MCF 10A (cell line): ENCODE data around the gene INTS6L. TPM values are rescaled to one million over a fixed set of nuclear protein-coding genes. Genes with fewer than 3 reads are reported as not detected.

ENCODE experiments used
- BruUV-seq: library from RNA; stranded (reverse); fragments of 400-500 nt; replicated peaks from 2 replicates; lab custom pipeline; 2021; lab: Mats Ljungman, UMichigan
- CTCF ChIA-PET: fragments of 300-600 bp; sonication (Branson Sonifier 250); formaldehyde crosslinking; extraction: SDS; loops from one replicate; lab custom pipeline; 2021; ENCODE audit warnings: antibody characterized with exemption, inconsistent platforms; lab: Yijun Ruan, JAX
- POLR2A ChIA-PET: fragments of 300-600, 350-650 bp; sonication (Branson Sonifier 250); formaldehyde crosslinking; extraction: SDS; loops from one replicate; lab custom pipeline; 2020; ENCODE audit warnings: antibody characterized with exemption, inconsistent platforms; lab: Yijun Ruan, JAX
- DNase-seq: peaks from one replicate; pipeline ENCODE4 v3.0.0-alpha.2; 2018; ENCODE audit not compliant: unreplicated experiment
- H3K27ac Mint-ChIP-seq: one replicate; pipeline ENCODE4 v1.8.0; 2022; ENCODE audit warnings: mild to moderate bottlenecking, low read depth, mixed read lengths; ENCODE audit not compliant: unreplicated experiment
- H3K27me3 Mint-ChIP-seq: one replicate; pipeline ENCODE4 v1.8.0; 2022; ENCODE audit warnings: mixed read lengths; ENCODE audit not compliant: insufficient read depth, unreplicated experiment
- H3K36me3 Mint-ChIP-seq: one replicate; pipeline ENCODE4 v1.8.0; 2022; ENCODE audit warnings: mild to moderate bottlenecking, moderate library complexity, mixed read lengths; ENCODE audit not compliant: insufficient read depth, unreplicated experiment
- H3K4me1 Mint-ChIP-seq: one replicate; pipeline ENCODE4 v1.8.0; 2022; ENCODE audit warnings: mixed read lengths; ENCODE audit not compliant: insufficient read depth, unreplicated experiment
- H3K4me3 Mint-ChIP-seq: one replicate; pipeline ENCODE4 v1.8.0; 2022; ENCODE audit warnings: mild to moderate bottlenecking, moderate library complexity, mixed read lengths; ENCODE audit not compliant: unreplicated experiment
- H3K9me3 Mint-ChIP-seq: one replicate; pipeline ENCODE4 v1.8.0; 2022; ENCODE audit warnings: mixed read lengths; ENCODE audit not compliant: unreplicated experiment
- CTCF ChIP-seq: fragments of 200-600 bp; IDR thresholded peaks from one replicate; pipeline ENCODE4 v1.8.0; 2022; ENCODE audit warnings: antibody characterized with exemption, mild to moderate bottlenecking; ENCODE audit not compliant: unreplicated experiment
- intact Hi-C: fragments of 100-400 bp; cut with micrococcal nuclease; formaldehyde crosslinking; loops from 2 replicates; pipeline ENCODE4 v1.14.1; 2022
- total RNA-seq: library from RNA; stranded (reverse); gene quantifications from 2 replicates; pipeline ENCODE4 v1.2.3, GENCODE V29; 2022

The INTS6L gene
- total RNA-seq, 1 experiment from 2014 or later = 6.9 TPM

GRCh38 chrX:135544338-135544948, 24.0 kb downstream of the INTS6L start:
- BruUV-seq = no TSS peak
- H3K4me1 Mint-ChIP-seq = peaks cover 6% of the 10 kb centered on the region
- POLR2A ChIA-PET = interaction anchor here (1.6 kb wide), 1 partner anchor 23 kb away, joined by 6 read pairs; no protein-coding TSS in a partner anchor
- no peak for TF ChIP-seq CTCF
- DNase-seq = no peak
- no peak overlapping the region for H3K4me3 Mint-ChIP-seq
- CTCF ChIA-PET = interaction anchor here (1.8 kb wide), 1 partner anchor 12 kb away, joined by 6 read pairs; no protein-coding TSS in a partner anchor
- H3K9me3 Mint-ChIP-seq = no peaks in the 10 kb centered on the region
- intact Hi-C loops = no loop called here
- peaks cover 21% of the 10 kb centered on the region for H3K36me3 Mint-ChIP-seq
- H3K27me3 Mint-ChIP-seq = peaks cover 64% of the 10 kb centered on the region
- H3K27ac Mint-ChIP-seq = no peak overlapping the region

GRCh38 chrX:135547767-135548166, 27.3 kb downstream of the INTS6L start:
- CTCF ChIA-PET = interaction anchor here (0.8 kb wide), 1 partner anchor 10 kb away, joined by 4 read pairs; no protein-coding TSS in a partner anchor
- BruUV-seq = no TSS peak
- intact Hi-C loops = no loop called here
- DNase-seq = no peak
- Mint-ChIP-seq H3K36me3 (peaks cover 39% of the 10 kb centered on the region), H3K4me3 (no peak overlapping the region), H3K27me3 (peaks cover 62% of the 10 kb centered on the region), H3K9me3 (no peaks in the 10 kb centered on the region), H3K4me1 (peaks cover 6% of the 10 kb centered on the region), H3K27ac (no peak overlapping the region)
- no peak for TF ChIP-seq CTCF
- POLR2A ChIA-PET = no interaction called here

GRCh38 chrX:135549519-135549918, 29.1 kb downstream of the INTS6L start:
- no peak for DNase-seq
- BruUV-seq = no TSS peak
- intact Hi-C loops = no loop called here
- H3K4me3 Mint-ChIP-seq = no peak overlapping the region
- peaks cover 3% of the 10 kb centered on the region for H3K4me1 Mint-ChIP-seq
- H3K27me3 Mint-ChIP-seq = peaks cover 45% of the 10 kb centered on the region
- H3K36me3 Mint-ChIP-seq = peaks cover 46% of the 10 kb centered on the region
- no peak overlapping the region for H3K27ac Mint-ChIP-seq
- TF ChIP-seq CTCF = no peak
- ChIA-PET CTCF (interaction anchor here (0.6 to 0.7 kb wide), 2 partner anchors 63 to 258 kb away, joined by 3 read pairs; no protein-coding TSS in a partner anchor), POLR2A (no interaction called here)
- H3K9me3 Mint-ChIP-seq = no peaks in the 10 kb centered on the region

- intact Hi-C loops = no loop called here
- TF ChIP-seq CTCF = no peak
- POLR2A ChIA-PET = no interaction called here
- Mint-ChIP-seq H3K36me3 (peaks cover 18% of the 10 kb centered on the region), H3K4me1 (no peaks in the 10 kb centered on the region), H3K4me3 (no peak overlapping the region), H3K9me3 (no peaks in the 10 kb centered on the region), H3K27me3 (peaks cover 32% of the 10 kb centered on the region), H3K27ac (no peak overlapping the region)
- no peak for DNase-seq
- CTCF ChIA-PET = no interaction called here
- BruUV-seq = no TSS peak
These were observed 35.6 kb downstream of the INTS6L start for GRCh38 chrX:135556055-135556454.
